Thymus (tissue), 11 donors: ENCODE data around the gene ZSWIM4. TPM values are rescaled to one million over a fixed set of nuclear protein-coding genes. Genes with fewer than 3 reads are reported as not detected.

Source experiments
- DNase-seq, 9 donors: peaks; one replicate each; pipeline ENCODE4 v3.0.0-alpha.2; 2013; ENCODE audit warnings: low spot score in 9 of 9, low read depth in 6 of 9, missing footprints in 1 of 9
- H3K27ac ChIP-seq, 2 donors: one replicate each; pipeline ENCODE4 v1.5.1; 2013; ENCODE audit warnings: control low read depth in 1 of 2, low read depth in 1 of 2, low read length in 1 of 2, mild to moderate bottlenecking in 1 of 2, moderate library complexity in 1 of 2
- H3K27me3 ChIP-seq, 2 donors: one replicate each; pipeline ENCODE4 v1.5.1; 2013; ENCODE audit warnings: low read length in 1 of 2; ENCODE audit not compliant: control insufficient read depth in 2 of 2, insufficient read depth in 1 of 2
- H3K36me3 ChIP-seq, 2 donors: one replicate each; pipeline ENCODE4 v1.5.1; 2013; ENCODE audit warnings: low read length in 1 of 2, mild to moderate bottlenecking in 1 of 2, moderate library complexity in 1 of 2; ENCODE audit not compliant: control insufficient read depth in 2 of 2, insufficient read depth in 2 of 2
- H3K4me1 ChIP-seq, 2 donors: one replicate each; pipeline ENCODE4 v1.5.1; 2013; ENCODE audit warnings: low read length in 2 of 2; ENCODE audit not compliant: control insufficient read depth in 2 of 2, insufficient read depth in 2 of 2
- H3K4me3 ChIP-seq, 2 donors: one replicate each; pipeline ENCODE4 v1.5.1; 2013; ENCODE audit warnings: low read length in 2 of 2, control low read depth in 1 of 2, mild to moderate bottlenecking in 1 of 2
- H3K9me3 ChIP-seq, 2 donors: one replicate each; pipeline ENCODE4 v1.5.1; 2013; ENCODE audit warnings: low read length in 1 of 2, mild to moderate bottlenecking in 1 of 2; ENCODE audit not compliant: control insufficient read depth in 2 of 2, insufficient read depth in 1 of 2
- WGBS: extraction: QIAGEN DNeasy Blood & Tissue Kit; methylation state at CpG from one replicate; pipeline ENCODE4 v1.1.7; 2013; 5-methylcytosine and 5-hydroxymethylcytosine counted together
- polyA plus RNA-seq: library from polyadenylated mRNA; stranded (reverse); fragments of 200-250 nt; gene quantifications from one replicate; pipeline ENCODE4 v1.2.3, GENCODE V29; 2013
- total RNA-seq: library from RNA; stranded (reverse); fragments of 120-200 nt; gene quantifications from one replicate; pipeline ENCODE4 v1.2.4, GENCODE V29; 2013
- donor health status: healthy.

ZSWIM4 gene
- total and polyA plus RNA-seq, 2 donors: 1.7 to 3.3 TPM

DNA sequence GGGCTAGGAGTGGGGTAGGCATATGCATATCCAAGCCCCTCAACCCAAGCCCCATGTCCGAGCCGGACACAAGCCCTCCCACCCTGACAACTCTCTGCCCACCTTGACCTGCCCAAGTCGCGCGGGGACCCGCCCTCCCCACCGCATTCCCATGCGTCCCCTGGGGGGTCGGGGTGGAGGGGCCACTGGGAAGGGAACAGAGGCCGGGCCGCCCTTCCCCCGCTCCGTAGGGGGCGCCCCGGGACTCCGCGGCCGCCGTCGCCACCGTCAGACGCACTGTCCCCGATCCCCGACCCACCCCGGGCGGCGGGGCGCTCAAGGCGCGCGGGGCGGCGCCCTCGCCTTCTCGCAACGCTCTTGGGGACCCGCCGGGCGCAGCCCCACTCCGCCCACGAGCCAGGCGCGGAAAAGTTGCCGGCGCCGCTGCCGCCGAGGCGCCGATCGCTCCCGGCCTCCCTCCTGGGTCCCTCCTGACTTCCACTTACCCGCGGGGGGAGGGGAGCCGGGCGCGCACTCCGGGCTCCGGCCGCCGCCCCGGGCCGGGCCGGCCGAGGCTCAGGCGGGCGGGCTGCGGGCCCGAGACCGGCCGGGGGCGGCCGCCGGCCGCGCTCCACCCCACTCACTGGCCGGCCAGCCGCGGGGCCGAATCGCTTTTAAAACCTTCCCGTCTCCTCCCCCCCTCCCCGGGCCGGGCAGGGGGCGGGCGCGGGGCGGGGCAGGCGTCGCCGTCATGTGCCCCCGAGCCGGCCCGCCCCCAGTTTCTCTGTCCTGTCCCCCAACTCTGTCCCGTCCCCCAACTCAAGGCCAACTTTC, 47.3 kb downstream of the ZSWIM4 start:
- WGBS: under 1% methylated on average over 91 of the region's 95 CpGs
- Histone ChIP-seq H3K4me1 (peaks cover 43 to 86% of the 10 kb centered on the region in 2 donors), H3K27me3 (peaks cover 0 to 16% of the 10 kb centered on the region in 2 donors), H3K27ac (peak overlapping the region; percentile 71 to 87), H3K4me3 (peak overlapping the region; percentile 48 to 73), H3K36me3 (no peaks in the 10 kb centered on the region), H3K9me3 (peaks cover 0 to 5% of the 10 kb centered on the region in 2 donors)
- peak in 1 of 9 donors; percentile 67 for DNase-seq

DNA sequence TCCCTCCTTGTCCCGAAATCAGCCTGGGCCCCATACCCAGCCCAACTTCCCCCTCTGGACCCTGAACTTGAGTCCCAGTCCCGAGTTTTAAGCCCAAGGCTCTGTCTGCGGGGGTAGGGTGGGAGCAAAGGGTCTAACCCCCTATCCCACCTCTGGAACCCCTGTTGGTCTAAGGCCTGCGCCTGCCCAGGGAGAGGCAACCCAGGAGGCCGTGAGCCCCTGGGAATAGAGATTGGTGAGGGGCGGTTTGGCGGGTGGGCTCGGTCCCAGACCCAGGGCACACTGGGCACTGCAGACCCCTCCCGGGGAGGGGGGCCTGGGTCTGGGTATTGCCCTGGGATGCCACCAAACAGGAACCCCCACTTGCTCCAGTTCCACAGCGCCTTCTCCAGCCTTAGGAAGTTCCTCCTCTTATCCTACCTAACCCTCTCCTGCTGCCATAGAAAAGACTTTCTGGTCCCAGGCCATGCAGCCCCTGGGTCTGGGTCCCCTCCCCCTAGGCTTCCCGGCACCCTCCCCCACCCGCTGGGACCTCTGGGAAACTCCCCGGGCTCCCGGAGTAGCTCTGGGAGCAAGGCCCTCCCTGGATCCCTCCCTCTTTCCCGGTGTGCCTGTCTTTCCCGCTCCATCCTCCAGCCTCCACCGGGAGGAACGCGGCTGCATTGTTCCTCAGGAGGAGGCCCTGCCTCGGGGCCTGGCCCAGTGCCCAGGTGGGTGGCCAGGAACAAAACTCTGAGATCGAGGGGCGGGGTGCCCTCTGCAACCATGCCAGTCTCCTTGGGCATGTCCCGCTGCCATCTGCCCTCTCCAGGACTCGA, 48.1 kb downstream of the ZSWIM4 start:
- Histone ChIP-seq H3K9me3 (peaks cover 0 to 5% of the 10 kb centered on the region in 2 donors), H3K27me3 (peaks cover 0 to 16% of the 10 kb centered on the region in 2 donors), H3K36me3 (no peaks in the 10 kb centered on the region), H3K4me1 (peaks cover 42 to 88% of the 10 kb centered on the region in 2 donors), H3K4me3 (peak overlapping the region; percentile 31 to 73), H3K27ac (peak overlapping the region; percentile 71 to 87)
- 45% methylated on average over 24 of the region's 24 CpGs for WGBS
- DNase-seq: no peak

DNA sequence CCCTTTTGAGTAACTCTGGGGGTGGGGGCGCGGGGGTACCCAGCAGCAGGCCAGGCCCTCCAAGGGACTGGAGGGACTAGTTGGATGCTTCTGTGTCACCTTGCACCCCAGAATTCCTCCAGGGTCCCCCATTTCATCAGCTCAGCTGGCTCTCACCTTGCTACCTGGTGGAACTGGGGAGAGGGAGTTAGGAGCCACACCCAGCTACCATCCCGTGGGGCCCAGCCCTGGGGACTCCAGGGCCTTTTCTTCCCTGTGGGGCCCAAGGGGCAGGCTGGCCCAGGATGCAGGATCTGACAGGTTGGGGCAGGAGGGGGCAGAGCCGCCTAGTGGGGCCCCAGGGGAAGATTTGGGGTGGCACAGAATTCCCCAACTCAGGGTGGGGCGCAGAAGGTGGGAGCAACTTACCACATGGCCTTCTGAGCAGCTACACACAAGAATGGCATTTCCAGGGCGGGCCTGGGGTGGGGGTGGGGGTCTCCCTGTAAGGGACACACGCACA, 48.9 kb downstream of the ZSWIM4 start:
- H3K4me1 ChIP-seq: peaks cover 34 to 79% of the 10 kb centered on the region in 2 donors
- no peak overlapping the region for H3K4me3 ChIP-seq
- H3K27ac ChIP-seq: peak overlapping the region in 1 of 2 donors; percentile 11
- peaks cover 0 to 5% of the 10 kb centered on the region in 2 donors for H3K9me3 ChIP-seq
- peak in 1 of 9 donors; percentile 9 for DNase-seq
- H3K27me3 ChIP-seq: peaks cover 0 to 21% of the 10 kb centered on the region in 2 donors
- no peaks in the 10 kb centered on the region for H3K36me3 ChIP-seq
- WGBS: 95% methylated on average over 7 of the region's 7 CpGs

DNA sequence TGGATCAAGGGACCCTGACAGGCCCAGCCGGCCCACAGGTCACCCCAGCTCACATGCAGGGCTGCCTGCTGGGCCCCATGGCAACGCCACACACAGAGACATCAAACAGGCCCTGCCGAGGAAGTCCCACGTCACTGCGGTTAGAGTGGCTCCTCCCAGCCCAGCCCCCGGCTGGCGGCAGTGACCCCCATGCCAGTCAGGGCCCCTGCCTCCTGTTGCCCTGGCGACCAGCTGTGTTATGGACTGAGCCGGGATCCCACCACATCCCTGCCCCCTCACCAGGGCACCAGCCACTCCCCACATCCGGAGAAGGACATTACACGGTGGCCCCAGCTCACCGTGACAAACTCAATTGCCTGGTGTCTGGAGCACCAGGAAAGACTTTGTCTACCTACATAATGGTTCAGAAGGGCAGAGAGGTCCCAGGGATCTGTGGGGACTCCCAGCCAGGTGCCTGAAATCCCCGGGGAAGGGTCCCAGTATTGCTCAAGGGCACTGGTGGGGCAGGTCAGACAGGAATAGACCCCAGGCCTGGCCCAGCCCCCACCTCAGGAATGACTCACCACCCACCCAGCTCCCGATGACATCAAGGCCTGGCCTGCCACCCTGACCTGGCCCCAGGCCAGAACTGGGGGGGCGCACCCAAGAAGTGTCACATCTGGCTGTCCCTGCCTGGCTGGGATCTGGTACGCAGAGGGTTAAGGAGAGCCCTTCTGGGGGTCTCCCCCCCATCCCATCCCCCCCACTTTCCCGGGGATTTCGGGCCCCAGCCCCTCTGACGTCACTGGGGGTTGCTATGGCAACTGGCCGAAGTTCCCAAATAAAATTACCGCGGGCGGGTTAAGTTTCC, 51.5 kb downstream of the ZSWIM4 start:
- DNase-seq: peak in 8 of 9 donors; percentile 78 to 96 (median 86)
- peaks cover 18 to 63% of the 10 kb centered on the region in 2 donors for H3K4me1 ChIP-seq
- H3K27me3 ChIP-seq: peaks cover 7 to 34% of the 10 kb centered on the region in 2 donors
- H3K36me3 ChIP-seq: no peaks in the 10 kb centered on the region
- 1% methylated on average over 23 of the region's 23 CpGs for WGBS
- peak overlapping the region; percentile 58 to 60 for H3K4me3 ChIP-seq
- H3K27ac ChIP-seq: peak overlapping the region; percentile 96
- H3K9me3 ChIP-seq: peaks cover 0 to 5% of the 10 kb centered on the region in 2 donors

DNA sequence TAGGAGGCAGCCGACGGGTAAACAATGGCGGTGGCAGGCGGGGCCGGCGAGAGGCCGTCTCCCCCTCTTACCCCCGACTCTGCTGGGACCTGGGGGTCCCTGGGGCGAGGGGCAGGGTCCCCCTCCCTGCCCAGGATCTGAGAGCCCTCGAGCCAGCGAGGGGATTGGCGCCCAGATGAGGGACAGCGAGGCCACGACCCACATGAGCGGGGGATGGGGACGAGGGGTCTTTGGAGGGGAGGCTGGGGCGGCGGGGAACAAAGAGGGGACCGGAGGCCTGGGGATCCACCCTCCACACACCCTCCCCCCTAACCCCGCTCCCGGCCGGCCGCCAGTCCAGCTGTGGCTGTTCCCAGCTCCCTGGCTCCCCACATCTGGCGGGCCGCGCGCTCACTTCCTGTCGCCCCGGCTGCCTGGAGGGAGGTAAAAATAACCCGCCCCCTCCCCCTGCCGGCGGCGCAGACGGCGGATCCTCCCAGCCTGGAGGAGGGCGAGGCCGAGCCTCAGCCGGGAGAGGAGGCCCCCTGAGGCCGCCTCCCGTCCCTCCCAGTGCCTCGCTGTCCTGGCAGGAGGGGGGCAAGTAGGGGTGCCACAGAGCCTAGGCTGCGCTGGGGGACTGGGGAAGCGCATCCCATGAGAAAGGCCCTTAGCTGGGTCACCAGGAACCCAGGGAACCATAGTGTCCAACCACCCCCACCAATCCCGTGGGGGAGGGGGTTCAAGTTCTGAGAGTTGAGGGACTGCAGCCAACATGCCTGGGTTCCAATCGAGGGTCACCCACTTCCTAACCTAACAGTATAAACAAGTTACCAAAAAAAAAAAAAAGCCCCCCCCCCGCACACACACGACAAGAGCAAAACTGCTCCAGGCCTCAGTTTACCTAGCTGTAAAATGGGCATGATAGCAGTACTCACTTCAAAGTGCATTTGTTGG, 52.4 kb downstream of the ZSWIM4 start:
- peak overlapping the region; percentile 96 for H3K27ac ChIP-seq
- H3K9me3 ChIP-seq: peaks cover 0 to 5% of the 10 kb centered on the region in 2 donors
- peaks cover 18 to 59% of the 10 kb centered on the region in 2 donors for H3K4me1 ChIP-seq
- H3K36me3 ChIP-seq: no peaks in the 10 kb centered on the region
- peak overlapping the region; percentile 58 to 60 for H3K4me3 ChIP-seq
- peak in 4 of 9 donors; percentile 74 to 91 (median 84) for DNase-seq
- WGBS: 4% methylated on average over 47 of the region's 47 CpGs
- H3K27me3 ChIP-seq: peaks cover 7 to 30% of the 10 kb centered on the region in 2 donors

DNA sequence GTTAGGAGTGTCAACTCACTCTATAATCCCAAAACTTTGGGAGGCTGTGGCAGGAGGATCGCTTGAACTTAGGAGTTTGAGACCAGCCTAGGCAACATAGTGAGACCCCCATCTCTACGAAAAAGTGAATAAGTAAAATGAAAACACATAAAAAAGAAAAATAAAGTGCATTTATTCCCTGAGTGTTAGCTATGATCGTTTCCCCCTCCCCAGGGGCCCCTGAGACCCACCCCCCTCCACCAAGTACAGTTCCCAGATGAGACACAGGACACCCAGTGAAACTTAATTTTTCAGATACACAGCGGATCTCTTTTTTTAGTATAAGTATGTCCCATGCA, 53.1 kb downstream of the ZSWIM4 start:
- DNase-seq: no peak
- WGBS: 85% methylated on average over 4 of the region's 4 CpGs
- Histone ChIP-seq H3K9me3 (peaks cover 0 to 5% of the 10 kb centered on the region in 2 donors), H3K27ac (no peak overlapping the region), H3K36me3 (no peaks in the 10 kb centered on the region), H3K27me3 (peaks cover 7 to 25% of the 10 kb centered on the region in 2 donors), H3K4me1 (peaks cover 15 to 54% of the 10 kb centered on the region in 2 donors), H3K4me3 (no peak overlapping the region)

DNA sequence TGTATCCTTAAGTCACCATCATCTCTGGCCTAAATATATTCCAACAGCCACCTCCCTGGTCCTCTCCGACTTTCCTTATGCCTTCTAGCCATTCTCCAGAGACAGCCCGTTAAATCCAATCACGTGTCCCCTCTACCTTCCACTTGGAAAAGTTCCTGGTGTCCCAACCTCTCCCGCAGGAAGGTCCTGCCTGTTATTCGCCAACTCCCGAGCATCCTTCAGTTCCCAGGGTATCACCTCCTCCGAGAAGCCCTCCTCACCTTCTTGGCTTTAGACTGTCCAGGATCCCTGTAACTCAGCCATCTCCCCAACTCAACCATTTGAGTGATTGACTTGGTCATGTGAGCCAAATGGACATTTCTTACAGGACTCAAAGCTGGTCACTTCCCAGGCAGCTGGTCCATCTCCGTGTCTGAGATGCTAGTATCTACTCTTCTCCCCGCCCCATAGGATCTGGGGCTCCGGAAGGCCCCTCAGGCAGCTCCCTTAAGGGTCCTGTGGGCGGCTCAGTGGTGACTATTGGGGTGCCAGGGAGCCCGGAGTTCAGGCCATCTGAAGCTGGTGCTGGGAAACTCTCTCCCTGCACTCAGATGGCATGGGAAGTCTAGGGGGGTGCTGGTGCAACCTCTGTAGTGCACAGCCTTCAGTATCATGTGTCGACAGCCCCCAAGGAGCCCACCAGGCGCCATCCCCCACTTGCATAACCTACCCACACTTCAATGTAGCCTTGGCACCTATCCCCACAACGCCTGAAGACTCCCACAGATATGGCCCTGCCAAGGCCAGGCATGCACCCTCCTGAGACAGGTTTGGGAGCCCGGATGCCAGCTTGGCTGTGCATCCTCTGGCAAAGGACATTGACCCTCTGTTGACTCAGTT, 53.8 kb downstream of the ZSWIM4 start:
- no peaks in the 10 kb centered on the region for H3K36me3 ChIP-seq
- H3K27ac ChIP-seq: peak overlapping the region; percentile 47
- WGBS: 96% methylated on average over 16 of the region's 16 CpGs
- peaks cover 7 to 25% of the 10 kb centered on the region in 2 donors for H3K27me3 ChIP-seq
- no peak for DNase-seq
- H3K4me3 ChIP-seq: no peak overlapping the region
- peaks cover 0 to 5% of the 10 kb centered on the region in 2 donors for H3K9me3 ChIP-seq
- H3K4me1 ChIP-seq: peaks cover 15 to 46% of the 10 kb centered on the region in 2 donors
